KOPT-K1 (cell line): ENCODE results near the gene LUM.
"Not testable (repeated sequence)": the region's sequence is repeated elsewhere in the genome, so short reads cannot be mapped to it uniquely, and the experiment has no call there.

Source experiments
- H3K27ac ChIP-seq: fragments of 200-600 bp; sonication (generic); 2 replicates; pipeline ENCODE4 v1.5.1; 2016; ENCODE audit warnings: antibody characterized with exemption, mild to moderate bottlenecking, low read depth, low read length; ENCODE audit not compliant: poor library complexity, severe bottlenecking
- H3K36me3 ChIP-seq: fragments of 200-600 bp; sonication (generic); 2 replicates; pipeline ENCODE4 v1.5.1; 2017; ENCODE audit warnings: antibody characterized with exemption, mild to moderate bottlenecking, low read length, moderate library complexity; ENCODE audit not compliant: insufficient read depth
- H3K9me3 ChIP-seq: fragments of 200-600 bp; sonication (generic); 2 replicates; pipeline ENCODE4 v1.5.1; 2017; ENCODE audit warnings: antibody characterized with exemption, low read length, mild to moderate bottlenecking; ENCODE audit not compliant: insufficient read depth, poor library complexity, severe bottlenecking

The LUM gene

GRCh38 chr12:91099836-91100235 is 11.5 kb downstream of the LUM start:
- Histone ChIP-seq H3K27ac (no peak overlapping the region), H3K36me3 (no peaks in the 10 kb centered on the region), H3K9me3 (no peaks in the 10 kb centered on the region)

- Histone ChIP-seq H3K27ac (no peak overlapping the region), H3K36me3 (no peaks in the 10 kb centered on the region)
Observed at GRCh38 chr12:91099341-91099740, 12.0 kb downstream of the LUM start.

GRCh38 chr12:91098941-91099340 is 12.4 kb downstream of the LUM start:
- no peak overlapping the region for H3K27ac ChIP-seq
- no peaks in the 10 kb centered on the region for H3K9me3 ChIP-seq

More at GRCh38 chr12:91099341-91099740, 12.0 kb downstream of the LUM start:
- H3K9me3 ChIP-seq: no peaks in the 10 kb centered on the region

GRCh38 chr12:91098461-91098860 is 12.8 kb downstream of the LUM start:
- no peaks in the 10 kb centered on the region for H3K9me3 ChIP-seq
- H3K27ac ChIP-seq: no peak overlapping the region
- H3K36me3 ChIP-seq: no peaks in the 10 kb centered on the region

More at GRCh38 chr12:91098941-91099340, 12.4 kb downstream of the LUM start:
- no peaks in the 10 kb centered on the region for H3K36me3 ChIP-seq

GRCh38 chr12:91094957-91095356 is 16.3 kb downstream of the LUM start:
- Histone ChIP-seq H3K36me3 (no peaks in the 10 kb centered on the region), H3K9me3 (peaks cover under 1% of the 10 kb centered on the region), H3K27ac (no peak overlapping the region)

GRCh38 chr12:91094032-91094662 is 17.1 kb downstream of the LUM start:
- Histone ChIP-seq H3K36me3 (no peaks in the 10 kb centered on the region), H3K9me3 (peaks cover 8% of the 10 kb centered on the region), H3K27ac (no peak overlapping the region)

- Histone ChIP-seq H3K9me3 (peaks cover 10% of the 10 kb centered on the region), H3K27ac (no peak overlapping the region), H3K36me3 (no peaks in the 10 kb centered on the region)
Observed at GRCh38 chr12:91093341-91093740, 18.0 kb downstream of the LUM start.

- Histone ChIP-seq H3K9me3 (peaks cover 10% of the 10 kb centered on the region), H3K27ac (no peak overlapping the region), H3K36me3 (no peaks in the 10 kb centered on the region)
Observed at GRCh38 chr12:91091916-91092715, 19.2 kb downstream of the LUM start.

- not testable (repeated sequence) for H3K9me3 ChIP-seq
Observed at GRCh38 chr12:91089953-91090352, 21.3 kb downstream of the LUM start.

GRCh38 chr12:91080041-91080440 is 31.3 kb downstream of the LUM start:
- no peak overlapping the region for H3K27ac ChIP-seq
- H3K36me3 ChIP-seq: no peaks in the 10 kb centered on the region
- no peaks in the 10 kb centered on the region for H3K9me3 ChIP-seq

More at GRCh38 chr12:91089953-91090352, 21.3 kb downstream of the LUM start:
- not testable (repeated sequence) for H3K27ac ChIP-seq, H3K36me3 ChIP-seq

- no peaks in the 10 kb centered on the region for H3K36me3 ChIP-seq
- H3K9me3 ChIP-seq: no peaks in the 10 kb centered on the region
- H3K27ac ChIP-seq: no peak overlapping the region
Observed at GRCh38 chr12:91078501-91078900, 32.8 kb downstream of the LUM start.

GRCh38 chr12:91077228-91077954 is 33.9 kb downstream of the LUM start:
- H3K9me3 ChIP-seq: no peaks in the 10 kb centered on the region
- H3K27ac ChIP-seq: no peak overlapping the region
- H3K36me3 ChIP-seq: no peaks in the 10 kb centered on the region

GRCh38 chr12:91074851-91075250 is 36.4 kb downstream of the LUM start:
- H3K27ac ChIP-seq: no peak overlapping the region
- no peaks in the 10 kb centered on the region for H3K9me3 ChIP-seq
- no peaks in the 10 kb centered on the region for H3K36me3 ChIP-seq

GRCh38 chr12:91074154-91074709 is 37.1 kb downstream of the LUM start:
- no peaks in the 10 kb centered on the region for H3K36me3 ChIP-seq
- H3K27ac ChIP-seq: no peak overlapping the region
- H3K9me3 ChIP-seq: no peaks in the 10 kb centered on the region

GRCh38 chr12:91073426-91073825 is 37.9 kb downstream of the LUM start:
- H3K27ac ChIP-seq: no peak overlapping the region
- H3K9me3 ChIP-seq: no peaks in the 10 kb centered on the region
- H3K36me3 ChIP-seq: no peaks in the 10 kb centered on the region
